LHCN-M2 (cell line): ENCODE measurements around the gene SPACA7. TPM values are rescaled to one million over a fixed set of nuclear protein-coding genes. Genes with fewer than 3 reads are reported as not detected.

Experiments
- DNase-seq: peaks from one replicate; pipeline ENCODE4 v3.0.0-alpha.2; 2012; ENCODE audit warnings: low read depth
- total RNA-seq: library from RNA; depleted of rRNA; stranded (reverse); fragments of >200 nt; gene quantifications from 2 replicates; pipeline ENCODE4 v1.2.3, GENCODE V29; 2014; rRNA removed

SPACA7 gene
- total RNA-seq, 1 experiment from 2014 or later, result not detected

GRCh38 chr13:112465251-112466131 is 89.3 kb downstream of the SPACA7 start:
- DNase-seq, result no peak

- no peak for DNase-seq
Observed at GRCh38 chr13:112466132-112467058, 90.2 kb downstream of the SPACA7 start.

GRCh38 chr13:112467236-112467635 is 91.1 kb downstream of the SPACA7 start:
- no peak for DNase-seq

GRCh38 chr13:112468069-112468468 is 91.9 kb downstream of the SPACA7 start:
- DNase-seq, result no peak

GRCh38 chr13:112469071-112469745 is 93.1 kb downstream of the SPACA7 start:
- DNase-seq, result no peak

GRCh38 chr13:112473818-112474217 is 97.7 kb downstream of the SPACA7 start:
- no peak for DNase-seq

- no peak for DNase-seq
Observed at GRCh38 chr13:112474869-112475268, 98.7 kb downstream of the SPACA7 start.

GRCh38 chr13:112475889-112476288 is 99.7 kb downstream of the SPACA7 start:
- no peak for DNase-seq

- no peak for DNase-seq
Observed at GRCh38 chr13:112477070-112477619, 101.0 kb downstream of the SPACA7 start.

- DNase-seq, result no peak
Observed at GRCh38 chr13:112479389-112479788, 103.2 kb downstream of the SPACA7 start.

GRCh38 chr13:112481458-112481857 is 105.3 kb downstream of the SPACA7 start:
- no peak for DNase-seq

GRCh38 chr13:112483299-112483698 is 107.1 kb downstream of the SPACA7 start:
- DNase-seq, result no peak

Other genes with a start within 250 kb of the SPACA7 start
- gene TUBGCP3, start 211.8 kb downstream of the SPACA7 start, total RNA-seq, result 15.6 and 21.4 TPM in 2 replicates